AG09319 (cell line): ENCODE measurements around the gene NPL.
A peak's percentile ranks its signal among the peaks of the same experiment; 100 is the strongest.

ENCODE experiments used
- DNase-seq: peaks from one replicate; pipeline ENCODE4 v3.0.0-alpha.2; 2010; ENCODE audit warnings: low read depth; ENCODE audit errors: extremely low read depth
- CTCF ChIP-seq: IDR thresholded peaks from 2 replicates; pipeline ENCODE4 v1.5.1; 2011; ENCODE audit warnings: low read depth, mild to moderate bottlenecking, inconsistent platforms, low read length, moderate library complexity

Gene NPL

GRCh38 chr1:182781841-182782586, 7.6 kb upstream of the NPL start:
- DNase-seq, result peak; percentile 32

GRCh38 chr1:182782587-182782913, 7.0 kb upstream of the NPL start:
- no peak for TF ChIP-seq CTCF
- no peak for DNase-seq

More at GRCh38 chr1:182781841-182782586, 7.6 kb upstream of the NPL start:
- peak; percentile 83 for TF ChIP-seq CTCF

GRCh38 chr1:182783068-182783467, 6.5 kb upstream of the NPL start:
- TF ChIP-seq CTCF, result no peak
- no peak for DNase-seq

GRCh38 chr1:182784556-182785171, 4.9 kb upstream of the NPL start:
- DNase-seq, result peak; percentile 16
- TF ChIP-seq CTCF, result peak; percentile 77

GRCh38 chr1:182785181-182785580, 4.4 kb upstream of the NPL start:
- no peak for DNase-seq
- TF ChIP-seq CTCF, result no peak

GRCh38 chr1:182786223-182786994, 3.2 kb upstream of the NPL start:
- DNase-seq, result peak; percentile 44
- peak; percentile 86 for TF ChIP-seq CTCF

- no peak for TF ChIP-seq CTCF
- DNase-seq, result no peak
Measured at GRCh38 chr1:182786995-182787324, 2.6 kb upstream of the NPL start.
